HCEC 1CT (cell line): Measurements from ENCODE around the gene NCAPG2.

Experiments used
- DNase-seq: peaks from one replicate; pipeline ENCODE4 v3.0.0-alpha.2; 2017

NCAPG2 gene, protein sequence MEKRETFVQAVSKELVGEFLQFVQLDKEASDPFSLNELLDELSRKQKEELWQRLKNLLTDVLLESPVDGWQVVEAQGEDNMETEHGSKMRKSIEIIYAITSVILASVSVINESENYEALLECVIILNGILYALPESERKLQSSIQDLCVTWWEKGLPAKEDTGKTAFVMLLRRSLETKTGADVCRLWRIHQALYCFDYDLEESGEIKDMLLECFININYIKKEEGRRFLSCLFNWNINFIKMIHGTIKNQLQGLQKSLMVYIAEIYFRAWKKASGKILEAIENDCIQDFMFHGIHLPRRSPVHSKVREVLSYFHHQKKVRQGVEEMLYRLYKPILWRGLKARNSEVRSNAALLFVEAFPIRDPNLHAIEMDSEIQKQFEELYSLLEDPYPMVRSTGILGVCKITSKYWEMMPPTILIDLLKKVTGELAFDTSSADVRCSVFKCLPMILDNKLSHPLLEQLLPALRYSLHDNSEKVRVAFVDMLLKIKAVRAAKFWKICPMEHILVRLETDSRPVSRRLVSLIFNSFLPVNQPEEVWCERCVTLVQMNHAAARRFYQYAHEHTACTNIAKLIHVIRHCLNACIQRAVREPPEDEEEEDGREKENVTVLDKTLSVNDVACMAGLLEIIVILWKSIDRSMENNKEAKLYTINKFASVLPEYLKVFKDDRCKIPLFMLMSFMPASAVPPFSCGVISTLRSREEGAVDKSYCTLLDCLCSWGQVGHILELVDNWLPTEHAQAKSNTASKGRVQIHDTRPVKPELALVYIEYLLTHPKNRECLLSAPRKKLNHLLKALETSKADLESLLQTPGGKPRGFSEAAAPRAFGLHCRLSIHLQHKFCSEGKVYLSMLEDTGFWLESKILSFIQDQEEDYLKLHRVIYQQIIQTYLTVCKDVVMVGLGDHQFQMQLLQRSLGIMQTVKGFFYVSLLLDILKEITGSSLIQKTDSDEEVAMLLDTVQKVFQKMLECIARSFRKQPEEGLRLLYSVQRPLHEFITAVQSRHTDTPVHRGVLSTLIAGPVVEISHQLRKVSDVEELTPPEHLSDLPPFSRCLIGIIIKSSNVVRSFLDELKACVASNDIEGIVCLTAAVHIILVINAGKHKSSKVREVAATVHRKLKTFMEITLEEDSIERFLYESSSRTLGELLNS

DNA sequence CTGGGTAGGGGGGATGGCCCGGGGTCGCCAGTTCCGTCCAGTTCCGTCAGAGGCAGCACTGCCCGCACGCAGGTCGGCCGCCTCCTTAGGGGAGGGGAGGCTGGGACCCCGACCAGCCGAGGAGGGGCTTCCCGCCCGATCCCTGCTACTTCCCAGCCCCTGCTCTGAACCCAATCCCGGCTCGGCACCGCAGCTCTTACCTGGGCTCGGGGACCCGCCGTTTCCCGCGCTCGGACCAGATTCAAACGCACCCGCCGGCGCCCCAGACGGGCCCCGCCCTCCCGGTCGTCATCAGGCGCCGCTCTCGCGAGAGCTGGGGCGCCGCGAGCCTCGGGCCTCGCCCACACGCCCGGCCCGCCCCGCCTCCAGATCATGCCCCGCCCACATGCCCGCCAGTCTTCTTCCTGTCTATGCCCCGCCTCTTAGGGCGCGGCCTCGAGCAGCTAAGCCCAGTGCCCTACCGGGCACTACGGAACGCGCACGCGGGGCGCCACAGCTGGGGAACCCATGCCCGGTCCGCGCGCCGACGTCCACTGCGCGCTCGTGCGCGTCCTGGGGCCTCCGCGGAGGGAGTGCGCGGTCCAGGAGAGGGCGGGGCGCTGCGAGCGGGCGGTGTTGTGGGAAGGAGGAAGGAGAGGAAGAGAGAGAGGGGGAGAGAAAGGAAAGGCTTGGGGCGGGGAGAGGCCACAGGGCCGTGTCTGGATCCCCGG, at the start of gene NCAPG2:
TSS of gene NCAPG2 (minus strand) at position 281 of the 710 bp plus-strand sequence. CDS start 2,905 bp downstream, outside the sequence.
- peak; percentile 99 for DNase-seq

DNA sequence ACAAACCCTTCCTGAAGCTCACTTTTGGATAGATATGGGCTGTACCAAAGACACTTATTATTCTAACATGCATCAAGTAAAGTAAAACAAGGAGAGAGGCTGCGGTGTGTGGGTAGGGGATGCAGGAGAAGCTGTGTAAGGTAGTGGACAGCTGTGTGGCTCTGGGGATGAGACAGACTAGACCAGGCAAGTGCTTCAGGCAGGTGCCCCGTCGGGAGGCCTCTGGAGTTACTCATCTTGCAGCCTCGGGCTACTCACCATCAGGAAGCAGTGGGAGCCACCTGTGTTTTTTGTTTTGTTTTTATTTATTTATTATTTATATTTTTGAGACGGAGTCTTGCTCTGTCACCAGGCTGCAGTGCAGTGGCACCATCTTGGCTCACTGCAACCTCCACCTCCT, 49.3 kb upstream of the NCAPG2 start:
- DNase-seq: no peak

DNA sequence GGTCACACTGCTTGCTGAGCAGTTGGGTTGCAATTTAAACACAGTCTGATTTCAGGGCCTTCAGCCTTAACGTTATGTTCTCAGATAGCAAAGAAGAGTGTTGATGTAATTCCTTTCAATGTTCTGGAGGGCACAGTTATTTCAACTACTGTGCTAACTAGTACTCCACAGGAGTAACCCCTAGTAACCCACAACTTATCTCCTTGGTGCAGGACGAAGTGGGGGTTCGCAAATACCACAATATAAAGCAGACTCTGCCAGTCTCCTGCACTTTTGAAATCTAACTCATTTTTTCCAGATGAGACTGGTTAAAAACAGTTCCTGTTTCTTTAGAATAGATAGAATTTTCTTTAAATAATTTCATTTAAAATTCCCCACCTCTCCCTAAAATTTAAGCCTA, 47.1 kb upstream of the NCAPG2 start:
- DNase-seq: no peak

DNA sequence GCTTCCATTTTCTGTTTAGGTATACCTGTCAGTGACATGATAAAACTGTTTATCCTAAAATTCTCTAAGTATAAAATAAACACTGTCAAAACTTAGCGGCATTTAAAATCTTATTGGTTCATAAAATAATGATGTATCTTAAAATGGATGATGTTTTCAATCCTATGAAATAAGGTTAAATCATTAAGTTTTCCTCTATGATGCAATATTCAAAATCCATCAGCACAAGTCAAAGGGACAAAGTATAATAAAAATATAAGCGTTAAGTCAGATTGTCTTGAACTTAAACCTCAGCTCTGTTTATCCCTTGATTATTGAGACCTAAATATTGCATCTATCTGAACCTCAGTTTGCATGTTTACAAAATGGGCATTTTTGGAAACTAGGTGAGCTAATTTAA, 46.6 kb upstream of the NCAPG2 start:
- DNase-seq: no peak

DNA sequence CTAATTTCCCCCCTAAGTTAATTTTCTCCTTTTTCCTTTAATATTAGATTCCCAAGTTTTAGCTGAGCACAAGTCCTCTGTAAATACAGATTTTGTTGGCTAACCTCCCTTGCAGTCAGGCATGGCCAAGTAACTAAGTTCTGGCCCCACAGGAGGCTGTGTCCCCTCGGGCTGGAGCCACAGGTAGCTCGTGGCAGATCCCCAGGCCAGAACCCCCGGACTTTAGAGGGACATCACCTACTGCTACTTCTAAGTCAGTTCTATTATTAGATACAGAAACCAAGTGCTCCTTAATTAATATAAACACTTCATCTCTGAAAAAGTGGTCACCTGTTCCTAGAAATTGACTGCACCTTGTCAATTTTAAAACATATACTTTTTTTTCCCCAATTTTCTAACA, 46.1 kb upstream of the NCAPG2 start:
- no peak for DNase-seq

DNA sequence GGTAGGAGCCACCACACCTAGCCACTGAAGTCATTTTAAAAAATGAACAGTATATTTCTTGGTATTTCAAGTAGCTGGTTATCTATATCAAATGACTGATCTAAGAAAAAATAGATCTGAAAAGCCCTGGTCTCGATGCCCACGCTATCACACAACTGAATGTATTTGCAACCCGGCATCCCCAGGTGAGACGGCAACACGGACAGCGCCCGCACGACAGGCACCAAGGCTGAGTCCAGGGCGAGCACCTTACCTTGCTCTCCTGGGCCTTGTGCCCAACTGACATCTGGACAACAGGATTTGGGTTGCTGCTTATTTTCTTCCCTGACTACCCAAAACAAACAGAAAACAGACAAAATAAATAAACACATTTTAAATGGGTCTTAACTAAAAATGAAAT, 44.8 kb upstream of the NCAPG2 start:
- DNase-seq: no peak

DNA sequence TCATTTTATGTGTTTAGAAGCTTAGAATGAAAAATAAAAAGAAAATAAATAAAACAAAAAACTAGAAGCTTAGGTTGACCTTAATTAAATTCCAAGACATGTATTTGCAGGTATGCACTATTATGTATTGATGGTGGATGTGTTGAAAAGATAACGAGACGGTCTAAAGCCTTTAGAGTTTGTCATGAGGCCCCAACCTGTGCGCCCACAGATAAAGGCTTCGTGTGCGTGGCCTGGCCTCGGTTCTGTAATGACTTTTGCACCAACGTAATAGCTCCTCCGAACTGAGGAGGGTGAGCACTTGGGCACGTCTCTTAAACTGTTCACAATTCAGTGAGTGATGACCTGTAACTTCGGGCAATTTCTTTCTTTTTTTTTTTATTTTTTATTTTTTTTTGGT, 43.7 kb upstream of the NCAPG2 start:
- DNase-seq: no peak

DNA sequence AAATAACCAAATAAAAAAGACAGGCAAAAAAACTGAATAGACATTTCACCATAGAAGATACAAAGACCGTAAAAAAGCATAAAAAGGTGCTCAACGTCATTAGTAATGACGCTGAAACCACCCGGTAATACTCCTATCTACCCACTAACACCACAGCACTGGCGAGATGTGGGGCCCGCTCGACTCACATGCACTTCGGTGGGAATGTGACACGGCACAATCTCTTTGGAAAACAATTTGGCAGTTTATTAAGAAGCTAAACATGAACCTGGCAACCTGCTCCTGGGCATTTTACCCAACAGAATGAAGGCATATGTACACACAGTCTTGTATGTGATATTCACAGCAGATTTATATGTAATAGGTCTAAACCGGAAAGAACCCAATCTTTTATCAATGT, 42.8 kb upstream of the NCAPG2 start:
- DNase-seq: no peak

DNA sequence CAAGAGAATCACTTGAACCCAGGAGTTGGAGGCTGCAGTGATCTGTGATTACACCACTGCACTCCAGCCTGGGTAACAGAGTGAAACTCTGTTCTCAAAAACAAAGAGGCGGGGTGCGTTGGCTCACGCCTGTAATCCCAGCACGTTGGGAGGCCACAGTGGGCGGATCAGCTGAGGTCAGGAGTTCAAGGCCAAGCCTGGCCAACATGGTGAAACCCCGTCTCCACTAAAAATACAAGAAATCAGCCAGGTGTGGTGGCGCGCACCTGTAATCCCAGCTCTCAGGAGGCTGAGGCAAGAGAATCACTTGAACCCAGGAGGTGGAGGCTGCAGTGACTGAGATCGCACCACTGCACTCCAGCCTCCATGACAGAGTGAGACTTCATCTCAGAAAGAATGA, 42.4 kb upstream of the NCAPG2 start:
- no peak for DNase-seq

DNA sequence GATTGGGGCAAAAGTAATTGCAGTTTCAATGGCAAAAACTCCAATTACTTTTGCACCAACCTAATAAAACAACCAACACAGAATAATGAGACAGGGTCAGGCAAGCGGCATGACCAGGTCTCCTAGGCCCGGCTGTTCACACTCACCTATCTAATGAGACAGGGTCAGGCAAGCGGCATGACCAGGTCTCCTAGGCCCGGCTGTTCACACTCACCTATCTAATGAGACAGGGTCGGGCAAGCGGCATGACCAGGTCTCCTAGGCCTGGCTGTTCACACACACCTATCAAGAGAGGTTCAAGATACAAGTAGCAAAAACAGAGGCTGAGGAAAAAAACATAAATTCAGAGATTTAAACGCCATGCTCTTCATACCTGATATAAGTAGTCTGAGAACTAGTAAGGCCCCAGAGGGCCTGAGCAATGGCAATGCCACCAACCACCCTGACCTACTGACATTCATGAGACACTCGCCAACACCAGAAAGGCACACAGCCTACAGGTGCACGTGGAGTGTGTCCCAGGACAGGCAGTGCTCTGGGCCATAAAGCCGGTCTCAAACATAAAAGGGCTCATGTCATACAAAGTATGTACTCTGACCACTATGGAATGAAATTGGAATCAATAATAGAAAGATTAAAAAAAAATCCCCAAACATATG, 40.6 kb upstream of the NCAPG2 start:
- DNase-seq: no peak

DNA sequence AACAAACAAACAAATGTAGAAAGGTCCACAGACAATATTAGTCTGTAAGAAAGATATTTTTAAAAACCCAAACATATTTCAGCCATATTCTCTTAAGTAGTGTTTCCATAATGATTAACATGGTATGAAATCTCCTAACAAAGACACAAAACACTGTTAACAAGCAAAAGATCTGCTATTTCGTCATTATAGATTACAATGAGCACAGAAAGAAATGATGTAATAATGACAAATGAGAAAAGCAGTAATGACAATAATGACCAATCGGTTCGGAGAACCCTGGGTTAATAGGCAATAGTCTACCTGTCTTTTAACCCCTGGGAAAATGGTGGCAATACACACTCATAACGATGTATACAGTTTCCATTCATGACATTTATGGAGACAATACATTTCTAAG, 39.5 kb upstream of the NCAPG2 start:
- DNase-seq: no peak

DNA sequence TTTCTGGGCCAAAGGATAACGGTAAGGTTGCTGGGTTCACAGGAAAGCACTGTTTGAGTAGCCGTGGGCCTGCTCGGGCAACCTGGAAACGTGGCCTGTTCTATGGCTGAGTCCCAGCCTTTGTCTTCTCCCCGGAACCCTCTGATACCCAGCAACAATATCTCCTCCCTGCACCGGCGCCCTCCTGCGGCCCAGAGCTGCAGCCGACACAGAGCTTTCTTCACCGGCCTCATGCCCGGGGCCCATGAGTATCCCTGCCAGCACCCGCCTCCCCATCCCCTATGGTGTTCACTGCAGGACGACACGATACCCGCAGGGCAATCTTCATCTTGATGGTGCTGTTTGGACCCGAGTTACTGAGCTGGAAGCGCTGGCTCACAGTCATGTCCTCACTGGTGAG, 38.6 kb upstream of the NCAPG2 start:
- DNase-seq: no peak

DNA sequence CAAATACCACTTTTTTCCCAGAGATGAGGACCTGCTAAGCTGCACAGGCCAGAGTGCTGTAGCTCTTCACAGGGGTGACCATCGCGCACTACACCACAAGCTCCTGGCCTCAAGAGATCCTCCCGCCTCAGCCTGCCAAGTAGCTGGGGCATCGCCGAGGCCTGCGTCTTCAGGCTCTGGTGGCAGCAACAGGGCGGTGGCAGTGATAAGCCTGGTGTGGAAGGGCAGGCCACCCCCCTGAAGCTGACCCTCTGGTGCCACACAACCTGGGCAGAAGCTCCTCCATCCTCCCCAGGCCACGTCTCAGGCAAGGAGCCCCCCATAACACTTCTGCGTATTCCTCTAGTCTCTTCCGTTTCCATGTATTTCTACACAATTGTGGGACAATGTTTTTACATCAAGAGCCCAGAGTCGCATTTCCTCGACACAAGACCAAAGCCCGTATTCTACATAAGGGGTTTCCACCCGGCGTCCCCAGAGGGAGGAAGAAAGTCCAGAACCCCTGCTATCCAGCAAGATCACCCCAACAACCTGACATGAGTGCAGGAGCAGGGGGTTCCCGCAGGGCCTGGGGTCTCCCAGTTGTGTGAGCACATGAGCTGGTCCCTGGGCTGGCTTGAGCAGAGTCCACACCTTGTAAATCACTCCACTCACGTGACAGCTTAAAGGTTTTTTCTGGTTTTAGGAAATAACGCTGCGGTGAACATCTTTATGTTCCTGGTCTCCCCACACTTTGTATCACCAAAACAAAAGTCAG, 37.6 kb upstream of the NCAPG2 start:
- DNase-seq: no peak

DNA sequence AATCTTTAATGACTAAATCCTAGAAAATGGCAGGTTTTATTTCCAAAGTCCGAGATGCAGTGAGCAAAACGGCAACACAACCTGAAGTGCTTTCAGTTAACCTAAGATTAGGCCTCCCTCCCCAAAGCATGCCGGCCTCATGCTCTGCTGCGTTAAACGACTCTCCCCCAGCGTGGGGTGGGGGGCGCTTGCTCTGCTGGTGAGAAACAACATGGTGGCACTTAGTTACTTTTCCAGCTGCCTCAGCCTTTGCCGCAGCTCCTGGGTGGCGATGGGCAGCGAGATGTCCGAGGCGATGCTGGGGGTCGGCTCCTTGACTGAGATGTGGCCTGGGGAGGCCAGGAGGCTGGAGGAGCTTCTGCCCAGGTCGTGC, 36.7 kb upstream of the NCAPG2 start:
- no peak for DNase-seq

DNA sequence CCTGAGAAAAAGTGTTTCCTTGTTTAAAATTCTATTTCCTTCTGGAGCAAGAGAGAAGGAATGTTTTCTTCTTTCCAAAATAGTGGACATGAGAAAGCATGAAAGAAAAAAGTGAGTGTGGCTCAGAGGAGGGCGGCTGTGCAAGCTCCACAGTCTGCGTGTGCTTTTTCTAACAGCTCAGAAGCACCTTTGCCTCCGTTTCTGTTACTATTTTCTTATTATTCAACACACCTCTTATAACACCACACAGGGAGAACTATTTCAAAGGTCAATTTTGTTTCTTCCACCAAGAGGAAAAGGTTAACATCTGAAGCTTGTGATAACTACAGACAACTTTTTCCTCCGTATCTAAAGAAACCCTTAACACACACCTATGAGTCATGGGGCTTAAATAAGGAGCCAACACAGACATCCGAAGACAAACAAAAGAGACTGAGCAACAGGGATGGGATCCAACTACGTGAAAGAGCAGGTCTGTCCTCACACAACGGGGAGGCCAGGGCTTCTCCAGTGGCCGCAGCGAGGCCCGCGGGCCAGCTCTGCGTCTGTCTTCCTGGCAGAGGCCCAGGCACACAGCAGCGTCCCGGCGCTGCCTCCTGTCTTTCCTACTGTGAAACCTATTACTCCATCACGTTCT, 36.2 kb upstream of the NCAPG2 start:
- peak; percentile 98 for DNase-seq

DNA sequence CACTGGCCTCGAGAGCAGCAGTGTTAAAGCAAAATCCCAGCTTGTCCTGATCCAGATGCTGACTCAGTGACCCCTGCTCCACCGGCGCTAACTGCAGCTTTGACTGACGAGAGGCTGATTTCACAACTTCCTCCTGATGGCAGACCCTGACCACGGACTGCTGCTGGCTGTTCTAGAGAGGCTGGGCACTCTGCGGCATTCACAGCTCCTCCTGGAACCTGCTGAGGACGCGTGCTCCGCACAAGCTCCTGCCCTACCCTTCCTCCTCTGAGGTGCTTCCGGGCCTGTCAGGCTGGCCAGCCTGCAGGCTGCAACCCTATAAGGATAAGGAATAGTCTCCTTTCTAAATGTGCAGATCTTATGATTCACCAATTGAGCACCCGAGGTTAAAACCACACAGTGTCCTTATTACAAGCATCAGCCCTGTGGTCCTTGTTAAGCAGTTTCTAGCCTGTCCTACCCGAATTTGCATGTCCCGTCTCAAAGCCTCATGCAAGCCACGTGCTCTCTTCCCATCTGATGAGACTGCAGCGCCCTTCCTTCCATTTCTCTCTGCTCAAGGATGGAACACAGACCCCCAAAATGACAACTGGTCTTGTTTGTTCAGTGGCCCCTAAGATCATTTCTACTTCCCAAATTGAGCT, 35.5 kb upstream of the NCAPG2 start:
- peak; percentile 98 for DNase-seq

DNA sequence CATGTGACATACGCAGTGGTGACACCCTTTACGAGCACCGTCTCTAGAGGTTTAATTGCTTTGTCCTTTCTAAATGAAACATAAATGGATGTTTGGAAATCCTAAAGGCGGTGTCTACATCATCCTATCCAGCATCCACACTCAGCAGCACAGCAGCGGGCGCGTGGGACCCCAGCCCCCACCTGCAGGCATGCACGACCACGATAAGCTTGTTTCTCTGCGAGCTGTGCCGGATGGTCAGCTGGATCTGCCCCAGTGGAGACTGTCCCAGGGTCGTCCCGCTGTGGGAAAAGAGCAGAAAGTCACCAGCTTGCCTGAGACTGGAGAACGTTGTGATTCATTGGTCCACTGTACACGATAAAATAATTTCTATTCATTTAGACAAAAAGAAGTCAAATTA, 34.2 kb upstream of the NCAPG2 start:
- no peak for DNase-seq

DNA sequence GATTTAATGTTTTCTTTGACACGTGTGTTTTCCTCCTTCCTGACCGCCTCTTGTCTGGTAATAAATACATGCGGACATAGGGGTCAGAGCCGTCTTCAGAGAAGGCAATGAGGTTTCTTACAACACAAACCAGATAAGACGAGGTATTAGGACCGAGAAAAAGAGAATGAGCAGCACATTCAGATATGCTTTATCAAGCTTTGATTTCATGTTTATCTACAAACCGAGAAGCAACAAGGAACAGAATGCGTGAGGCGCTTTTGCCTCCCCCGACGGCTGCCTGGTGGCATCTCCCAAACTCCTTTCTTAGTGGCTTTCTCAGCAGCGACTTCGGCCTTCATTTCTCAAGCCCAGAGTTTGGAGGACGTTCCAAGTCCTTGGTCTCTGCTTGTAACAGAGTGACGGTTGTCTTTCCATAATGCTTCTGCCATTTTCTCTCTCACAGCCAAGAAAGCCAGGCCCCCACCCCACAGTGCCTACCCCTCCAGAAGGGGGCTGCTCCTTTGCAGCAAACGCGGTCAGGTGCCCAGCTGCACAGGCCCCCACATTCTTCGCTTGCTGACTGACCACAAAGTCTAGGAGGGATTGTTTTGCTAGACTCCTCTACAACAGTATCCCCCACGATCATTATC, 32.6 kb upstream of the NCAPG2 start:
- no peak for DNase-seq

DNA sequence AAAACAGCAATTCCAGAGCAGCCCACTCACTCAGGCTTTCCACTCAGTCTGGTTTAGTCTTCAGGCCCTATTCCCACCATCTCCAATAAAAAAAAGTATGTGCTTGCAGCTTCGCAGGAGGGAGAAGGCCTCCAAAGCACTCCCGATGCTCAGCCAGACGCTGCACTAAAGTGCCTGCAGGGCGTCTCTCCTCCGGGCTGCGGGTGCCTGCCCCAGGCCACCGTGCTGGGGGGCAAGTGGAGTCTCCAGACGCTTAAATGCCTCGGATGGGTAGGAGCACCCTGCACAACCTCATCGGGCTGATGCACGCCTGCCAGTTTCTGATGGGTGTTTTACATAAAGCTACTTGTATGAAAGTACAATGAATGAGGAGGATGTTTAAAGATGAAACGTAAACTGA, 31.3 kb upstream of the NCAPG2 start:
- DNase-seq: no peak

DNA sequence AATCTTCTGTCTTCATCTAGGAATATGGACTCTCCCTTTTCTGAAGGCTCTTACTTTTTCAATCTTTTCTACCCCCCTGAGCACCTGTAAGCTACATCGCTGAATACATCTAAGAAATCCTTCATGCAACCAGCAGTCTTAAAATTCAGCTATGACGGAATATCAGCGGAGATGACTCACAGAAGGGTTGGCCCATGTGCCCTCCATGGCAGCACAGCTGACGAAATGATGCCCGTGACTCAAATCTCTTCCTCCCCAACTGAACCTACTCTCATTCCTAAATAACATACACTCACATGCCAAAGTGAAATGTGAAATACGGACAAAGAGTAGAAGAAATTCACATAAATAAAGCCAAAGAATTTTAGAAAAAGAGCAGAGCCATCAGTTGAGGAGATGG, 30.3 kb upstream of the NCAPG2 start:
- peak; percentile 74 for DNase-seq
